PFSK-1 (cell line): ENCODE results near the gene TMEM185B.

Experiments
- FOXP2 ChIP-seq: optimal IDR thresholded peaks from 2 replicates; pipeline ENCODE3; 2011; ENCODE audit warnings: borderline replicate concordance, control low read depth, inconsistent platforms; ENCODE audit not compliant: insufficient read depth; ENCODE audit errors: extremely low read length, extremely low read depth
- POLR2AphosphoS5 ChIP-seq: IDR thresholded peaks from 2 replicates; pipeline ENCODE4 v1.6.1; 2012; ENCODE audit warnings: low read depth, mild to moderate bottlenecking, control low read depth, low read length, moderate library complexity
- SIN3A ChIP-seq: IDR thresholded peaks from 2 replicates; pipeline ENCODE4 v1.6.1; 2012; ENCODE audit warnings: mild to moderate bottlenecking, low read length, moderate library complexity, borderline replicate concordance; ENCODE audit not compliant: insufficient read depth
- TAF1 ChIP-seq: IDR thresholded peaks from 2 replicates; pipeline ENCODE4 v1.6.1; 2012; ENCODE audit warnings: low read length, control low read depth, borderline replicate concordance; ENCODE audit not compliant: insufficient read depth
- TF ChIP-seq, protein P1 (sequence below), 2 experiments: IDR thresholded peaks; 2 replicates each; pipeline versions ENCODE4 v1.6.1 to v1.8.0; 2011 to 2012; ENCODE audit warnings: low read depth in 2 of 2, low read length in 2 of 2, control low read depth in 1 of 2, inconsistent platforms in 1 of 2, mild to moderate bottlenecking in 1 of 2, moderate library complexity in 1 of 2; ENCODE audit not compliant: insufficient read depth in 1 of 2

Gene TMEM185B

DNA sequence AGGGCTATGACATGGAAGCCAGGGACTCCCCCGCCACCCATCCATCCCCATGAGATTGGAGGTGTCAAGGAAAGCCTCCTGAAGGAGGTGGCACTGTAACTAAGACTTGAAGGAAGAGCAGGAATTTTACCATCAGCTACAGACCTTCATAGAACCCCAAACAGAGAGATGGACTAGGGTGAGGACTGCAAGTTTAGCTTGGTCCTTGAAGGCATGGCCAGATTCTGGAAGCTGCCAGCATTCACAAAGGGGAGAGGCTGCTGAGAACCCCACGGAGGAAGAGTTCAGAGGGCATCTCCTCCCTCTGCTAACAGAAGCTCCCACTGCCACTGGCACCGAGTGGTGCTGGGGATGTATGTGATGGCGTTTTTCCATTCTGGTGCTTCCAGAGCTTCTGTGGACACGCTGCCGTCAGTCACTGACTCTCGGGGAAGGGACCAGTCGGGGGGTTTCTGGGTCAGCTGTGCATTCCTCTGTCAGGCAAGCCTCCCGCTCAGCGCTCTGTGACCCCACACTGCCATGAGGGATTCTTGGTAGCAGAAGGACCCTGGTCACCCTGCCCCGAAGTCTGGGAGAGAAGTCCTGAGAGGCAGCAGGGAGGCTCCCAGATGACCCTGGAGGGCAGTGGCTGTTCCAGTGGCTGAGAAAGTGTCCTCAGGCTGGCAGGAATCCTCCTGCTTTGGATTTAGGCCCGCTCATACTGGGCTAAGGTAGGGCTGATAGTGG, 18.1 kb downstream of the TMEM185B start:
- TF ChIP-seq TAF1 (no peak), POLR2AphosphoS5 (no peak), SIN3A (no peak), FOXP2 (no peak)
- TF ChIP-seq, protein P1, sequence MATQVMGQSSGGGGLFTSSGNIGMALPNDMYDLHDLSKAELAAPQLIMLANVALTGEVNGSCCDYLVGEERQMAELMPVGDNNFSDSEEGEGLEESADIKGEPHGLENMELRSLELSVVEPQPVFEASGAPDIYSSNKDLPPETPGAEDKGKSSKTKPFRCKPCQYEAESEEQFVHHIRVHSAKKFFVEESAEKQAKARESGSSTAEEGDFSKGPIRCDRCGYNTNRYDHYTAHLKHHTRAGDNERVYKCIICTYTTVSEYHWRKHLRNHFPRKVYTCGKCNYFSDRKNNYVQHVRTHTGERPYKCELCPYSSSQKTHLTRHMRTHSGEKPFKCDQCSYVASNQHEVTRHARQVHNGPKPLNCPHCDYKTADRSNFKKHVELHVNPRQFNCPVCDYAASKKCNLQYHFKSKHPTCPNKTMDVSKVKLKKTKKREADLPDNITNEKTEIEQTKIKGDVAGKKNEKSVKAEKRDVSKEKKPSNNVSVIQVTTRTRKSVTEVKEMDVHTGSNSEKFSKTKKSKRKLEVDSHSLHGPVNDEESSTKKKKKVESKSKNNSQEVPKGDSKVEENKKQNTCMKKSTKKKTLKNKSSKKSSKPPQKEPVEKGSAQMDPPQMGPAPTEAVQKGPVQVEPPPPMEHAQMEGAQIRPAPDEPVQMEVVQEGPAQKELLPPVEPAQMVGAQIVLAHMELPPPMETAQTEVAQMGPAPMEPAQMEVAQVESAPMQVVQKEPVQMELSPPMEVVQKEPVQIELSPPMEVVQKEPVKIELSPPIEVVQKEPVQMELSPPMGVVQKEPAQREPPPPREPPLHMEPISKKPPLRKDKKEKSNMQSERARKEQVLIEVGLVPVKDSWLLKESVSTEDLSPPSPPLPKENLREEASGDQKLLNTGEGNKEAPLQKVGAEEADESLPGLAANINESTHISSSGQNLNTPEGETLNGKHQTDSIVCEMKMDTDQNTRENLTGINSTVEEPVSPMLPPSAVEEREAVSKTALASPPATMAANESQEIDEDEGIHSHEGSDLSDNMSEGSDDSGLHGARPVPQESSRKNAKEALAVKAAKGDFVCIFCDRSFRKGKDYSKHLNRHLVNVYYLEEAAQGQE (IDR thresholded peaks at IDR 0.05; ENCODE audit: insufficient read depth in 1 of 2, low read depth in 2 of 2, low read length in 2 of 2), result no peak

DNA sequence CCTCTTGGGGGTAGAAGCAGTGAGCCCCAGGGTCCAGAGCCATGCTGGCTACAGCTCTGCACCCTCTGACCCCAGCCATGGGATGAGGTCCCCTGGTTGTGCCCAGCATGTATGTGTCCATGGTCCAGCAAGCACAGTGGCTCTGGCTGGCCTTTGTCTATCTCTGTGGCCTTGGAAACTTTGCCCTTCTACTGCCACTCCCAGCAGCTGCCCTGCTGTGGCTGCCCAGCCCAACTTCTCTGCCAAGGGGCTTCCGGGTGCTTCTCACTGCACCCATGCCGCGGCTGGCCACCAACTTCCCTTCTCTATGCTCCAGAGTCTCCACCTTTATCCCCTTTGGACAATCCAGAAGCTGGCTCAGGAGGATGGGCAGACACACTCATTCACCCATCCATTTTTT, 18.8 kb downstream of the TMEM185B start:
- TF ChIP-seq FOXP2 (no peak), TAF1 (no peak), POLR2AphosphoS5 (no peak), SIN3A (no peak)
- TF ChIP-seq, protein P1 (IDR thresholded peaks at IDR 0.05; ENCODE audit: insufficient read depth in 1 of 2, low read depth in 2 of 2, low read length in 2 of 2), result no peak

DNA sequence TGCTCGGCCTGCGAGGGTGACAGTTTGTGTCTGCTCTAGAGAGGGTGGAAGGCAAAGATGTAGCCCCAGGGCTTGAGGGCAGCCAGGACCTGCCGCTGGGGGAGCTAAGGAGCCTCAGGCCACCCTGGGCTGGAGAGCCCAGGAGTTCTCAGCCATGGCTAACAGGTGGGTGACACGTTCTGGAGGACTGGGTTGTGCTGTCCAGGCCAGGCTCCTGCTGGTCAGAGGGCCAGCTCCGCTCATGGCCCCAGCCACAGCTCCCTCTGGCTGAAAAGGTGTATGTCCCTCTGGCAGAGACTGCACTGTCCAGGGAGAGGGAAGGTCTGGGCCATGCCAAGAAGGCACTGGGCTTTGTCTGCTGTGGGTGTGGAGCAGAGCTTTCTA, 19.2 kb downstream of the TMEM185B start:
- TF ChIP-seq TAF1 (no peak), FOXP2 (no peak), POLR2AphosphoS5 (no peak), SIN3A (no peak)
- TF ChIP-seq, protein P1 (IDR thresholded peaks at IDR 0.05; ENCODE audit: insufficient read depth in 1 of 2, low read depth in 2 of 2, low read length in 2 of 2), result no peak

DNA sequence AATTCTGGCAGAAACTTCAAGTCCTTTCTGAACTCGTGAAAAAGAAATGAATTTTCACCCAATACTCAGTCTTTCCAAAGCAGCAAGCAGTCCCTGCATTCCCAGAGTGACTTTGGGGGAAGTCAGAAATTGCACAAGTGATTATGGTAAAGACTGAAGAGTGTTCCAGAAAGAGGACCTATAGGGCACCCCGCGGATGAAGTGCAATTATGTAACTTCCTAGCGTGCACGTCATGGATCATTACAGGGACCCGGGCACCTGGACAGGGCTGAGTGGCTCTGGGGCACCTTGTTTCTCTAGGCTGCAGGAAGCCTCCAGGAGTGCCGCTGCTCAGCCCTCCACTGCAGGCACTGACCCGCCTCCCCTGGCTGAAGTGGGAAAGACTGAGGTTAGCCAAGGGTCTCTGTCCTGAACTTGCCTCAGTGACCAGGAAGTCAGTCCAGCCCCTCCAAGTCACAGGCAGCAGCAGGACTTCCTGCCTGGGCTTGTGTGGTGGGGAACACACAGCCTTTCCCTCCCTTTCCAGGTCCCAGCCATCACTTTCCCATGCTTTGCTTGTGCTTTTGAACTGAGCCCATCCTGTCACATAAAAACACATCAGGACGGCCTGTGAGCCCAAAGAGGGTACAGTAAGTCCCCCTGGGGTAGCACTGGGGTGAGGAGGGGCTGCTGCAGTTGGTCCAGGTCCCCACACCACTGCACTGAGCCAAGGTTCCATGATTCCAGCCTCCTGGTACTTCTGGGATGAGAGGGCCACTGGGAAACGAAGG, 19.8 kb downstream of the TMEM185B start:
- TF ChIP-seq FOXP2 (no peak), TAF1 (no peak), SIN3A (no peak), POLR2AphosphoS5 (no peak)
- TF ChIP-seq, protein P1 (IDR thresholded peaks at IDR 0.05; ENCODE audit: insufficient read depth in 1 of 2, low read depth in 2 of 2, low read length in 2 of 2), result no peak
